ENCODE measurements around the gene CNBD2.
"Not testable (repeated sequence)": the region's sequence is repeated elsewhere in the genome, so short reads cannot be mapped to it uniquely, and the experiment has no call there.

The CNBD2 gene

GRCh38 chr20:35975576-35976373 lies 7.4 kb downstream of the CNBD2 start:
- no peak for DNase-seq

DNA sequence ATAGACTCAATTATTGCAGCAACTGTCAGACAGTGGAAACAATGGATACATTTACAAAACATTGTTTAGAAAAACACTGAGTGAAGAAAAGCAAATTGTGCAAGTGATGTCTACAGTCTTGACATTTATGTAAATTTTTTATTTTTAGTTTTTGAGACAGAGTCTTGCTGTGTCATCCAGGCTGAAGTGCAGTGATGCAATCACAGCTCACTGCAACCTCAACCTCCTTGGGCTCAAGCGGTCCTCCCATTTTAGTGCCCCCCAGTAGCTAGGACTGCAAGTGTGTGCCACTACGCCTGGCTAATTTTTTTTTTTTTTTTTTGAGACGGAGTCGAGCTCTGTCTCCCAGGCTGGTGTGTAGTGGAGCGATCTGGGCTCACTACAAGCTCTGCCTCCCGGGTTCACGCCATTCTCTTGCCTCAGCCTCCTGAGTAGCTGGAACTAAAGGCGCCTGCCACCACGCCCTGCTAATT lies 9.7 kb downstream of the CNBD2 start:
- DNase-seq, result no peak

- DNase-seq, result no peak
Measured at GRCh38 chr20:35979544-35979943, 11.2 kb downstream of the CNBD2 start.

DNA sequence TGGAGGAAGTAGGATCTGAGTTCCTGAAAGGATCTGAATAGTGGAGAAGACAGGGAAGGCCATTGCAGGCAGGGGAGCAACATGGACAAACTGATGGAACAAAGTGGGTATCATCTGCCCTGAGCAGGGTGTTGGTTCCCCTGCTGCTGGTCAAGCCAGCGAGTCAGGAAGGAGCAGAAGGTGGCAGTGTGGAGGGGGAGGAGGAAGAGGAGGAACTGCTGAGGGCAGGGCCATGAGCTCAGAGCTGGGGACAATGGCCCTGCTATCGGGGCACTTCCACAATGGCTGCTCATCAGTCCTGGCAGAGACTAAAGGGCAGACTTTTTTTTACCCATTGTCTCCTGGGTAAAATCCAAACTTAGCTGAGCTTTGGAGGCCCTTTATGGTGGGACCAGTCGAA lies 13.6 kb downstream of the CNBD2 start:
- no peak for DNase-seq

- no peak for DNase-seq
Measured at GRCh38 chr20:35984382-35984781, 16.0 kb downstream of the CNBD2 start.

DNA sequence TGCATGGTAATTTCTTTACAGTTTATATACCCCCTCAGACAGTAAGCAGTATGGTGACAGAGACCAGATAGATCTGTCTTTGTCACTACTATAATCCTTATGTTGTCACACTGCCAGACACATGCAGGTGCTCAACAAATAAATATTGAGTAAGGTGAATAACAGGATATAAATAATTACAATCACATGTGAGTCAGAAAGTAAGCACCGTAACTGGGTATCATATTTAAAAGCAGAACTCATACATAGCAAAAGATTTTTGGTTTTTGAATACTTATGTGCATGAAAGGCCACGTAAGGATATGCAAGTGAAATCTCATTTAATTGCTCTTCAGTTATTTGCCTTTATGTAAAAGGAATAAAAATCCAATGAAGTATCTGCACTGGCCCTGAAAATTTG lies 17.4 kb downstream of the CNBD2 start:
- DNase-seq, result no peak

GRCh38 chr20:35988910-35989463 lies 20.6 kb downstream of the CNBD2 start:
- DNase-seq, result no peak

- no peak for DNase-seq
Measured at GRCh38 chr20:35991142-35991771, 22.9 kb downstream of the CNBD2 start.

DNA sequence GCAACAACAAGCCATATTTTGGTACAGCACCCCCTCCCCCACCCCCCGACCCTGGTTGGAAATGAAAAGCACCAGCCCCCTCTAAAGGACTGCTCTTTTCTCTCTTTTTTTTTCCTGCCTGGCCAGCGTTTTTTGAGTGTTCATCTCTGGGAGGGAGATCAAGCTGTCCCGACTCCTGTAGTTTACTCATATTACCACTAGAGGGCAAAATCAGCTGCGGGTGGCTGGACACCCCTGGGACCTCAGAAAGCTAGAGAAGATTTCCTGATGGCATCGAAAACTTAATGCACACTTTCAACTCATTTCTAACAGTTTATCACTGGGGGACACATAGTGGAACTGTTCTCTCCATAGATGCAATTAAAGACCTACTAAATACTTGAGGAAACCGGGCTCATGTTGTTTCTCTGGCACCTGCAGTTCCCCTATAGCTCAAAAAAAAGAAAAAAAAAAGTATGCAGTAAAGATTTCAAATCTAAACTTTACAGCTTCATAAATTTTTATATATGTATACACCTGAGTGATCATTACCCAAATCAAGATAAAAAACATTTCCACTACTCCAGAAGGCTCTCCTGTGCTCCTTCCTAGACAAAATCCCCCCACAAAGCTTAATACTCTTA lies 24.4 kb downstream of the CNBD2 start:
- DNase-seq, result peak; percentile 63

DNA sequence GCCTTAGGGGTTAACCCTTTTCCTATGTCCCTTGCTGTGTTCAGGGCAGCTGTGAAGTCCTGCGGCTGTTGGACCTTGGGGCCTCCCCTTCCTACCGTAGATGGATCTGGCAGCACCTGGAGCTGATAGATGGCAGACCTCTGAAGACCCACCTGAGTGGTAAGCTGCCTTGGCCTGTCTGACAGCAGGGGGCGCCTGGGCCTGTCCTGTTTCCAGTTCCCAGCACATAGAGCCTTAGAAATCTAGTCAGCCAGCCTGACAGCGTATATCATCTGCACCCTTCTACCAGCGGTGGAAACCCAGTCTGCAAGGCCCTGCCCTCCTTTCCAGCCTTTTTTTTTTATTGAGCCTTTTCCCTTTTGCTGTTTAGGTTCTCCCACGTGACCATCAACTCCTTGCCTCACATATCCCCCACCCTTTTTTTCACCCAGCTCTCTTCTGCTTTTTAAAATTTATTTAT lies 26.6 kb downstream of the CNBD2 start:
- peak; percentile 91 for DNase-seq

GRCh38 chr20:35996492-35996891 lies 28.1 kb downstream of the CNBD2 start:
- DNase-seq, result not testable (repeated sequence)

DNA sequence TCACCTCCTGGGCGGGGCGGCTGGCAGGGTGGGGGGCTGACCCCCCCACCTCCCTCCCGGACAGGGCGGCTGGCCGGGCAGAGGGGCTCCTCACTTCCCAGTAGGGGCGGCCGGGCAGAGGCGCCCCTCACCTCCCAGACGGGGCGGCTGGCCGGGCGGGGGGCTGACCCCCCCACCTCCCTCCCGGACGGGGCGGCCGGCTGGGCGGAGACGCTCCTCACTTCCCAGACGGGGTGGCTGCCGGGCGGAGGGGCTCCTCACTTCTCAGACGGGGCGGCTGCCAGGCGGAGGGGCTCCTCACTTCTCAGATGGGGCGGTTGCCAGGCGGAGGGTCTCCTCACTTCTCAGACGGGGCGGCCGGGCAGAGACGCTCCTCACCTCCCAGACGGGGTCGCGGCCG lies 32.9 kb downstream of the CNBD2 start:
- DNase-seq, result not testable (repeated sequence)

GRCh38 chr20:36002855-36003254 lies 34.5 kb downstream of the CNBD2 start:
- DNase-seq, result no peak

DNA sequence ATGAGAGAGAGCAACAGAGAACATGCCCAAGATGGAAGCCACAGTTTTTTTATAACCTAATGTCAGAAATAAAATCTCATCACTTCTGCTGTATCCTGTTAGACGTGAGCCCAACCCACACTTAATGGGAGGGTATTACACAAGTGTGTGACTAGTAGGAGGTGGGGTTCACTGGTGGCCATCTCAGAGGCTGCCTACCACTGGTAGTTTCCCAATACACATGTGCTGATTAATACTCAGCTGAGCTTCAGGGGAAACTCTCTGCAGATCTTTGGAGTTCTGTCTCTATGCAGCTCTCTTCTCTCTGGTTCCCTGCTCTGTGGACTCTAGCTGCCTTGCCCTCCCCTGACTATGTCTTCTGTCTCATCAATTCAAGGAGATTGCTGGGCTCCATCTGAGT lies 35.7 kb downstream of the CNBD2 start:
- no peak for DNase-seq

DNA sequence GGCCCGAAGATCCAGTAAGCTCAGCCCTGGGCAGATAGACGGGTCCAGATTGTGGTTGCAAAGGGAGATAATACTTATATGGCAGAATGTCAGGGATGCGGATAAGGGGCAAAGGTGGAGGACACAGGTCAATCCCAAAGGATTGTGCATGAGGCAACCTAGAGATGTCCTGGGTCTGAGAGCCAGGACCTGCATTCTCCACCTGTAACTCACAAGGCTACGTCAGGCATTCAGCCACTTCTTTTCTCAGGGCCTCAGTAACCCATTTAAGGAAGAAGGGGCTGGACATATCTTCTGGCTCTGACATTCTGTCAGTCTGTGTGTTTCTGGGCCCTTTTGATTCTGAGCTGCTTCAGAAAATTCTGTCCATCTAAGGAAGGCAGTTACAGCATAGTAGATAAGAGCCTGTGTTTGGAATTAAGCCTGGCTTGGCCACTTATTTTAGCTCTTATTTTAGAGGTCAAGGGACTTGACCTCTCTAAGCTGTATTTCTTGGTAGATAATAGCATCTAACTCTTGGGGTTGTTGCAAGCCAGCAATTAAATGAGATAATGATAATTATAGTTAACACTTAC lies 40.2 kb downstream of the CNBD2 start:
- no peak for DNase-seq

- no peak for DNase-seq
Measured at GRCh38 chr20:36010076-36010475, 41.7 kb downstream of the CNBD2 start.

- DNase-seq, result no peak
Measured at GRCh38 chr20:36010825-36011224, 42.4 kb downstream of the CNBD2 start.

DNA sequence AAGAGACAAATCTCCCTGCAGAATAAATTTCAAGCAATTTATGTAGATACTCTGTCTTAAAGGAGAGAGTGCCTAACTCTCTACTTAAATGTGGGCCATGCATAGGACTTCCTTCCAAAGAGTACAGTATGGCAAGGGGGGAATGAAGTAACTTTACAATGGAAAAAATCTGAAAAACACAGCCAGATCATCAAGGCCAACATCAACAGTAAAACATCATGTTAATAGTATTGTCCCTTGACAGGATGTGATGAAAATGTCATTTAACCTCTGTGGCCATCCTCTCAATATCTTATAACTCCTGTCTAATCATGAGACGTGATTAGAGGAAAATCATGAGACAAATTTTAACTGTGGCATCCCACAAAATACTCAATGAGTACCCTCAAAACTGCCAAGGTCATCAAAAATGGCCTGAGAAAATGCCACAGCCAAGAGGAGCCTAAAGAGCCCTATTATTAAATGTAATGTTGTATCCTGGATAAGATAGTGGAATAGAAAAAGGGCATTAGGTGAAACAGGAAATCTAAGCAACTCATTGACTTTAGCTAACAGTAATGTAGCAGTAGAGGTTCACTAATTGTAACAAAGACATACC lies 47.5 kb downstream of the CNBD2 start:
- no peak for DNase-seq

- no peak for DNase-seq
Measured at GRCh38 chr20:36017048-36017951, 48.9 kb downstream of the CNBD2 start.

- DNase-seq, result no peak
Measured at GRCh38 chr20:36018208-36018988, 50.0 kb downstream of the CNBD2 start.

- not testable (repeated sequence) for DNase-seq
Measured at GRCh38 chr20:36026131-36026530, 57.7 kb downstream of the CNBD2 start.

Measured in activated CD8-positive, alpha-beta memory T cell treated with anti-CD3 and anti-CD28 coated beads for 24 hours (primary cell).